ENCODE measurements around the gene CEP57L1.

GRCh38 chr6:109118337-109118736 lies 23.0 kb downstream of the CEP57L1 start:
- TF ChIP-seq, protein P1, sequence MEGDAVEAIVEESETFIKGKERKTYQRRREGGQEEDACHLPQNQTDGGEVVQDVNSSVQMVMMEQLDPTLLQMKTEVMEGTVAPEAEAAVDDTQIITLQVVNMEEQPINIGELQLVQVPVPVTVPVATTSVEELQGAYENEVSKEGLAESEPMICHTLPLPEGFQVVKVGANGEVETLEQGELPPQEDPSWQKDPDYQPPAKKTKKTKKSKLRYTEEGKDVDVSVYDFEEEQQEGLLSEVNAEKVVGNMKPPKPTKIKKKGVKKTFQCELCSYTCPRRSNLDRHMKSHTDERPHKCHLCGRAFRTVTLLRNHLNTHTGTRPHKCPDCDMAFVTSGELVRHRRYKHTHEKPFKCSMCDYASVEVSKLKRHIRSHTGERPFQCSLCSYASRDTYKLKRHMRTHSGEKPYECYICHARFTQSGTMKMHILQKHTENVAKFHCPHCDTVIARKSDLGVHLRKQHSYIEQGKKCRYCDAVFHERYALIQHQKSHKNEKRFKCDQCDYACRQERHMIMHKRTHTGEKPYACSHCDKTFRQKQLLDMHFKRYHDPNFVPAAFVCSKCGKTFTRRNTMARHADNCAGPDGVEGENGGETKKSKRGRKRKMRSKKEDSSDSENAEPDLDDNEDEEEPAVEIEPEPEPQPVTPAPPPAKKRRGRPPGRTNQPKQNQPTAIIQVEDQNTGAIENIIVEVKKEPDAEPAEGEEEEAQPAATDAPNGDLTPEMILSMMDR (IDR thresholded peaks at IDR 0.05) = no peak
- no peak for TF ChIP-seq POLR2A (IDR thresholded peaks at IDR 0.05)
